ENCODE measurements around the gene CEMIP2.

Gene CEMIP2

GRCh38 chr9:71744754-71745521, 23.4 kb downstream of the CEMIP2 start:
- no peak for DNase-seq

GRCh38 chr9:71743882-71744281, 24.4 kb downstream of the CEMIP2 start:
- DNase-seq = no peak

- DNase-seq = no peak
Measured at GRCh38 chr9:71743217-71743705, 25.1 kb downstream of the CEMIP2 start.

- DNase-seq = no peak
Measured at GRCh38 chr9:71742703-71743102, 25.6 kb downstream of the CEMIP2 start.

- no peak for DNase-seq
Measured at GRCh38 chr9:71741926-71742648, 26.2 kb downstream of the CEMIP2 start.

- no peak for DNase-seq
Measured at GRCh38 chr9:71740199-71740598, 28.1 kb downstream of the CEMIP2 start.

GRCh38 chr9:71737455-71737854, 30.9 kb downstream of the CEMIP2 start:
- no peak for DNase-seq

- no peak for DNase-seq
Measured at GRCh38 chr9:71736236-71736635, 32.1 kb downstream of the CEMIP2 start.

GRCh38 chr9:71734950-71735349, 33.4 kb downstream of the CEMIP2 start:
- no peak for DNase-seq

GRCh38 chr9:71733176-71733575, 35.1 kb downstream of the CEMIP2 start:
- no peak for DNase-seq

- DNase-seq = no peak
Measured at GRCh38 chr9:71729816-71730526, 38.3 kb downstream of the CEMIP2 start.

GRCh38 chr9:71726723-71727122, 41.6 kb downstream of the CEMIP2 start:
- no peak for DNase-seq

- no peak for DNase-seq
Measured at GRCh38 chr9:71725590-71726338, 42.5 kb downstream of the CEMIP2 start.

- DNase-seq = no peak
Measured at GRCh38 chr9:71721855-71722254, 46.5 kb downstream of the CEMIP2 start.

- no peak for DNase-seq
Measured at GRCh38 chr9:71719562-71719961, 48.8 kb downstream of the CEMIP2 start.

GRCh38 chr9:71719088-71719487, 49.2 kb downstream of the CEMIP2 start:
- DNase-seq = no peak

GRCh38 chr9:71716138-71716909, 52.0 kb downstream of the CEMIP2 start:
- no peak for DNase-seq

GRCh38 chr9:71710856-71711255, 57.5 kb downstream of the CEMIP2 start:
- no peak for DNase-seq

GRCh38 chr9:71710201-71710600, 58.1 kb downstream of the CEMIP2 start:
- DNase-seq = no peak

- DNase-seq = no peak
Measured at GRCh38 chr9:71709384-71709783, 58.9 kb downstream of the CEMIP2 start.

GRCh38 chr9:71706176-71706575, 62.1 kb downstream of the CEMIP2 start:
- no peak for DNase-seq

GRCh38 chr9:71704796-71705195, 63.5 kb downstream of the CEMIP2 start:
- no peak for DNase-seq
